ENCODE results near the gene LPP.
A peak's percentile ranks its signal among the peaks of the same experiment; 100 is the strongest.

Gene LPP

DNA sequence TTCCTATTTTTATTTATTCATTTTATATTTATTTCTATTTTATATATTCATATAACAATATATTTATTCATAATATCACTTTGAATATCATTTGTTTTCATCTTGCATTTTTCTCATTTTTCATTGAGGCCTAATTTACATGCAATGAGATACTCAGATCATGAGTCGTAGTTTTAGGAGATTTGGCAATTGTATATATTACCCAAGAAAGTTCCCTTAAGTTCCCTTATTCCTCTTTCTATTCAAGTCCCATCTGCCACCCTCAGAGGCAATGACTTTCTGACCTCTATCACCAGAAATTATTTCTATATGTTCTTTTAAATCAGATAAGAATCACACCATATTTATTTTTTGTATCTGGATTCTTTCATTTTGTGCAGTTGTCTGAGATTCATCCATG is 688.7 kb downstream of the LPP start:
- no peaks in the 10 kb centered on the region for H3K27me3 ChIP-seq (ENCODE audit: insufficient read depth, poor library complexity, severe bottlenecking)
- peak; percentile 11 to 23 for DNase-seq (ENCODE audit: low read depth in 1 of 2, low spot score in 1 of 2)
- no peak overlapping the region for H3K4me3 ChIP-seq (replicated peaks; ENCODE audit: insufficient read depth, low read length)
- TF ChIP-seq POLR2AphosphoS5 (IDR thresholded peaks at IDR 0.05; ENCODE audit: low read depth) (no peak), GABPA (IDR thresholded peaks at IDR 0.05; ENCODE audit: low read depth) (no peak), REST (IDR thresholded peaks at IDR 0.05; ENCODE audit: insufficient replicate concordance, low read depth) (no peak), SPI1 (IDR thresholded peaks at IDR 0.05; ENCODE audit: borderline replicate concordance, low read depth) (no peak)
- TF ChIP-seq, protein P1, sequence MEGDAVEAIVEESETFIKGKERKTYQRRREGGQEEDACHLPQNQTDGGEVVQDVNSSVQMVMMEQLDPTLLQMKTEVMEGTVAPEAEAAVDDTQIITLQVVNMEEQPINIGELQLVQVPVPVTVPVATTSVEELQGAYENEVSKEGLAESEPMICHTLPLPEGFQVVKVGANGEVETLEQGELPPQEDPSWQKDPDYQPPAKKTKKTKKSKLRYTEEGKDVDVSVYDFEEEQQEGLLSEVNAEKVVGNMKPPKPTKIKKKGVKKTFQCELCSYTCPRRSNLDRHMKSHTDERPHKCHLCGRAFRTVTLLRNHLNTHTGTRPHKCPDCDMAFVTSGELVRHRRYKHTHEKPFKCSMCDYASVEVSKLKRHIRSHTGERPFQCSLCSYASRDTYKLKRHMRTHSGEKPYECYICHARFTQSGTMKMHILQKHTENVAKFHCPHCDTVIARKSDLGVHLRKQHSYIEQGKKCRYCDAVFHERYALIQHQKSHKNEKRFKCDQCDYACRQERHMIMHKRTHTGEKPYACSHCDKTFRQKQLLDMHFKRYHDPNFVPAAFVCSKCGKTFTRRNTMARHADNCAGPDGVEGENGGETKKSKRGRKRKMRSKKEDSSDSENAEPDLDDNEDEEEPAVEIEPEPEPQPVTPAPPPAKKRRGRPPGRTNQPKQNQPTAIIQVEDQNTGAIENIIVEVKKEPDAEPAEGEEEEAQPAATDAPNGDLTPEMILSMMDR (IDR thresholded peaks at IDR 0.05; ENCODE audit: insufficient read depth, low read length): no peak
- no peak overlapping the region for H3K27ac ChIP-seq (replicated peaks)

DNA sequence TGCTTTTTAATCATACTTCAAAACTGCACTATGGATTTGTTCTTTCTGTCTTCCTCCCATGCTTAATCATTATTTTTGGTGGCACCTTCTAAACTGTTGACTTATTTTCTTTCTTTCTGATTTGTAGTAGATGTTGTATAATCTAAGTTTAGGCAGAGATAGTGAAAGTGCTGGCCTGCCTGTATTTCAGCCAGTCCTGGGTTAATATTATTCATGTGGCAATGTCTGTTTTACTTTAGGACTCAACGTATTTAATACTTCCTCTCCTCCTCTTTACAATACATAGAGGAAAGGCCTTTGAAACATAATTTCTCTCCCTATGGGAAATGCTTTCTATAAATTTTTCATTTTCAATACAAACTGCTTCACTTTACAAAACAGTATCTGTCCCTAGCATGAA is 690.1 kb downstream of the LPP start:
- TF ChIP-seq SPI1 (IDR thresholded peaks at IDR 0.05; ENCODE audit: borderline replicate concordance, low read depth) (no peak), GABPA (IDR thresholded peaks at IDR 0.05; ENCODE audit: low read depth) (no peak), POLR2AphosphoS5 (IDR thresholded peaks at IDR 0.05; ENCODE audit: low read depth) (no peak), REST (IDR thresholded peaks at IDR 0.05; ENCODE audit: insufficient replicate concordance, low read depth) (no peak)
- TF ChIP-seq, protein P1 (IDR thresholded peaks at IDR 0.05; ENCODE audit: insufficient read depth, low read length): no peak
- Histone ChIP-seq H3K4me3 (replicated peaks; ENCODE audit: insufficient read depth, low read length) (no peak overlapping the region), H3K27ac (replicated peaks) (no peak overlapping the region), H3K27me3 (ENCODE audit: insufficient read depth, poor library complexity, severe bottlenecking) (no peaks in the 10 kb centered on the region)
- no peak for DNase-seq (ENCODE audit: low read depth in 1 of 2, low spot score in 1 of 2)

DNA sequence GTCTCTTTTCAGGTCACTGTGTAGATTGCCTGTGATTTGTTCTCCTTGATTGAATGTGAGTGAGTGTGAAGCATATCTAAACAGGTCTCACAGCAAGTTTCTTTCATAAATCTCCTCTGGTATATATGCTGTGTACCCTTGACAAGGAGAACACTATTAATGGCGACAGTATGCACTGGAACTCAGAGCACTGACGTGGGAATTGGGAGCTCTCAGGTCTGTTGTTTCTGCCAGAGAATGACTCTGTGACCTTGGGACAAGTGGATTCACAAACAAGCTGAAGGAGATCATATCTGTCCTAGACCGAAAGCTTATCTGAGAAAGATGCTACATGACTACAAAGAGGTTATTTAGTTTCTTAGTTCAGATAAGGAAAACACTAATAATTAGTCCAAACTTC is 691.6 kb downstream of the LPP start:
- H3K27ac ChIP-seq (replicated peaks): no peak overlapping the region
- TF ChIP-seq SPI1 (IDR thresholded peaks at IDR 0.05; ENCODE audit: borderline replicate concordance, low read depth) (no peak), GABPA (IDR thresholded peaks at IDR 0.05; ENCODE audit: low read depth) (no peak), REST (IDR thresholded peaks at IDR 0.05; ENCODE audit: insufficient replicate concordance, low read depth) (no peak), POLR2AphosphoS5 (IDR thresholded peaks at IDR 0.05; ENCODE audit: low read depth) (no peak)
- TF ChIP-seq, protein P1 (IDR thresholded peaks at IDR 0.05; ENCODE audit: insufficient read depth, low read length): no peak
- DNase-seq (ENCODE audit: low read depth in 1 of 2, low spot score in 1 of 2): no peak

More for the DNA sequence above, 691.6 kb downstream of the LPP start:
- Histone ChIP-seq H3K4me3 (replicated peaks; ENCODE audit: insufficient read depth, low read length) (no peak overlapping the region), H3K27me3 (ENCODE audit: insufficient read depth, poor library complexity, severe bottlenecking) (no peaks in the 10 kb centered on the region)
